GM12874 (cell line): ENCODE data around the gene DUS2.

Source experiments
- CTCF ChIP-seq: IDR thresholded peaks from 2 replicates; pipeline ENCODE4 v1.5.1; 2011; ENCODE audit warnings: low read depth, mild to moderate bottlenecking, control low read depth, low read length, moderate library complexity; ENCODE audit not compliant: insufficient read depth

The DUS2 gene

DNA sequence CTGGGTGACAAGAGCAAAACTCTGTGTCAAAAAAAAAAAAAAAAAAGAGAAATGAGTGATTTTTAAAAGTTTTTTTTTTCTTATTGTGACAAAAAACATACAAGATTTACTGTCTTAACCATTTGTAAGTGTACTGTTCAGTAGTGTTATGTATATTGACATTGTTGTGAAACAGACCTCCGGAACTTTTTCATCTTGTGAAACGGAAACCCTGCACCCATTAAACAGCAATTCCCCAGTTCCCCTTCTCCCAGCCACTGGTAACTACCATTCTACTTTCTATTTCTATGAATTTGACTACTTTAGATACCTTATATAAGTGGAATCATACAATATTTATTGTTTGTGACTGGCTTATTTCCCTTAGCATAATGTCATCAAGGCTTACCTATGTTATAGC is 18.7 kb downstream of the DUS2 start:
- no peak for TF ChIP-seq CTCF

DNA sequence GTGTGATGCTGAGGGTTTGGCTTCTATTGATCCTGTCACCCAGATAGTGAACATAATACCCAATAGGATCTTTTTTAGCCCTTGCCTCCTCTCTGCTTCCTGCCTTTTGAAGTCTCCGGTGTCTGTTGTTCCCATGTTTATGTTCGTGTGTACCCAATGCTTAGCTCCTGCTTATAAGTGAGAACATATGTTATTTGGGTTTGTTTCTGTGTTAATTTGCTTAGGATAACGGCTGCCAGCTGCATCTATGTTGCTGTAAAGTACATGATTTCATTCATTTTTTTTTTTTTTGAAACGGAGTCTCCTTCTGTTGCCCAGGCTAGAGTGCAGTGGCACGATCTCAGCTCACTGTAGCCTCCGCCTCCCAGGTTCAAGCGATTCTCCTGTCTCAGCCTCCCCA is 23.0 kb downstream of the DUS2 start:
- no peak for TF ChIP-seq CTCF

DNA sequence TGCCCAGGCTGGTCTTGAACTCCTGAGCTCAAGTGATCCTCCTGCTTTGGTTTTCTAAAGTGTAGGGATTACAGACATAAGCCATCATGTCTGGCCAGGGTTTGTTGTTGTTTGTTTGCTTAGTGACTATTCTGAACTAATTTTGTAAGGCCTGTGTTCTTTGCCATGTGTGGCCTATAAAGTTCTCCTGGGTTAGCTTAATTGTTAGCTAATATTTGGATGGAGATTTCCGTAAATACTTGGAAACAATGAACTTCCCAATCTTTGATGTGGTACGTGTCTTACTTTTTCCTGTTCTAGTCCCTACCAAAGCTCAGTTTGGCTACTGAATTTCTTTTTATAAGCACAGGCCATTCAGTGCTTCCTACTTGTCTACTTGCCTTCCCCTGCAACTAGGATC is 24.9 kb downstream of the DUS2 start:
- TF ChIP-seq CTCF, result no peak

DNA sequence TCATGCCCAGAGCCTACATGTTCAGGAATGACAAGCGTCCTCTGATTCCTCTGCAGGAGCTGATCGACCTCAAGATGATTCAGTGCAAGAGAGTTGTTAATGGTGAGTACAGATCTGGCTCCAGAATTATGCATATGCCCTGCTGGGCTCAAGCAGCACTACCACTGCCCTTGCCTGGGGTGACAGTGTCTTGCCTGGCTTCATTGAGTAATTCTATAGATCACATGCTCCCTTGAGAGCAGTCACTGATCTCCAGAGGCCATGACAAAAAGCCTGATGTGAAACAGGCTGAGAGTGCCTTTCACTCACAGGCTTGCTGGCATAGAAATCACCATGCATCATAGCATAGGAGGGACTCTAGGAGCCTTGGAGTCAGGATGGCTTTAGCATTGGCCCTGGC is 26.4 kb downstream of the DUS2 start:
- no peak for TF ChIP-seq CTCF

GRCh38 chr16:68055395-68055794 is 32.3 kb downstream of the DUS2 start:
- TF ChIP-seq CTCF, result no peak

- no peak for TF ChIP-seq CTCF
These were observed 36.7 kb downstream of the DUS2 start for GRCh38 chr16:68059804-68060203.

- TF ChIP-seq CTCF, result no peak
These were observed 38.3 kb downstream of the DUS2 start for GRCh38 chr16:68061396-68061795.

- no peak for TF ChIP-seq CTCF
These were observed 39.9 kb downstream of the DUS2 start for GRCh38 chr16:68062910-68063393.
